ENCODE results near the gene TNS1.
A peak's percentile ranks its signal among the peaks of the same experiment; 100 is the strongest.

TNS1 gene

DNA sequence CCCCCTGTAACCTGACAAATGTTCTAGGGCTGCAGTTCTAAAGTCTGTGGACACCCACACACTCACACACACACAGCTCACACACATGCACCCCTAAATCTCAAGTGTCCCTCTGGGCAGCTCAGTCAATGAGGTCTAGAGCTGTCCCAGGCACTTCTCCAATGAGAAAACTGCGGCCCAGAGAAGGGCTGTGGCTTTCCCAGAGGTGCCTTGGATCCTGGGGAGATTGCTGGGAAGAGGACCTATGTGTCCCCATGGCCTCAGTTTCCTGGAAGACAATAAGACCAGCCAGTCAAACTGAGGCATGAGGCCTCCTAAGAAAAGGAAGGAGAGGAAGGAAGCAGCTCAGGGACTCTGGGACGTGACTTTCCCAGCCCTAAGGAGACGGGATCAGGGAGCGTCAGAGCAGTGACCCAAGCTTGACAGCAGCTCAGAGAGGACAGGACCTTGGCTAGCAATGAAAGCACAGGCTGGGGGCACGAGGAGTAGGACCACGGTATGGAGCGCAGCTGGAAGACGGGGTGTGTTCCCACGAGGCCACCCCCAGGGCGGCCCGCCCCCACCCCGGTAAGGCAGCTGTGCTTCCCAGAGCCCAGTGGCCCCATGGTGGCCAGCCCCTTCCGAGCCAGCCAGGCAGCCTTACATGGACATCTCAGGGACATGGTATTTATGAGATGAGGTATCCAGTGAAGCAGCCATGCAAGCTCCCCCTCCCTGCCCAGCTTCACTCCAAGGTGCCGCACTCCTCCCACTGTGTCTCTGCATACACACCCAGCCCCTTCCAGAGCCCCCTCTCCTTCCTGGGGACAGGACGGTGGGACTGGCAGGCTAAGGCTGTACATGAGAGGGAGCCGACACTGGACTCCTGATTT lies 46.0 kb downstream of the TNS1 start:
- DNase-seq (ENCODE audit: low spot score) = no peak

DNA sequence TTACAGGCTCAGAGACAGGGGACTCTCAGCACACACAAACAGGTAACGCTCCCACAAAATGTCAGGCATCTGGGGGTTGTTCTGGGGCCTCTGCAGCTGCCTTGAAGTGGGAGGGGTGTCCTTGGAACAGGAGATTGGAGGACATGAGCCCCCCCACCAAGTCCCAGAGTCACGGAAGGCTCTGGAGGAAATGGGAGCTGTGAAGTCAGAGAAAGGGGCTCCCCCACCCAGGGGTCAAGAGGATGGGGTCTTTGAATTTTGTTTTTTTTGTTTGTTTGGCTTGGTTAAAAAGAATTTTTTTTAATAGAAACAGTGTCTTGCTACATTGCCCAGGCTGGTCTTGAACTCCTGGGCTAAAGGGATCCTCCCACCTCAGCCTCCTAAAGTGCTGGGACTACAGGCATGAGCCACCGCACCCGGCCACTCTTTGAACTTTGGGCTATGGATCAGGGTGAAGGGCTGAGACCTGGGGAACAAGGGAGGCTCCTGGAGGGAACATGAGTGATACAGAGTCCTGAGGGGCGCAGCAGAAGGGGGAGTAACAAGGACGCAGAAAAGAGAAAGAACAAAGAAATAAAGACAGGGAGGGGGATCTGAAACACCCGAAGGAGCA lies 46.8 kb downstream of the TNS1 start:
- no peak for DNase-seq (ENCODE audit: low spot score)

DNA sequence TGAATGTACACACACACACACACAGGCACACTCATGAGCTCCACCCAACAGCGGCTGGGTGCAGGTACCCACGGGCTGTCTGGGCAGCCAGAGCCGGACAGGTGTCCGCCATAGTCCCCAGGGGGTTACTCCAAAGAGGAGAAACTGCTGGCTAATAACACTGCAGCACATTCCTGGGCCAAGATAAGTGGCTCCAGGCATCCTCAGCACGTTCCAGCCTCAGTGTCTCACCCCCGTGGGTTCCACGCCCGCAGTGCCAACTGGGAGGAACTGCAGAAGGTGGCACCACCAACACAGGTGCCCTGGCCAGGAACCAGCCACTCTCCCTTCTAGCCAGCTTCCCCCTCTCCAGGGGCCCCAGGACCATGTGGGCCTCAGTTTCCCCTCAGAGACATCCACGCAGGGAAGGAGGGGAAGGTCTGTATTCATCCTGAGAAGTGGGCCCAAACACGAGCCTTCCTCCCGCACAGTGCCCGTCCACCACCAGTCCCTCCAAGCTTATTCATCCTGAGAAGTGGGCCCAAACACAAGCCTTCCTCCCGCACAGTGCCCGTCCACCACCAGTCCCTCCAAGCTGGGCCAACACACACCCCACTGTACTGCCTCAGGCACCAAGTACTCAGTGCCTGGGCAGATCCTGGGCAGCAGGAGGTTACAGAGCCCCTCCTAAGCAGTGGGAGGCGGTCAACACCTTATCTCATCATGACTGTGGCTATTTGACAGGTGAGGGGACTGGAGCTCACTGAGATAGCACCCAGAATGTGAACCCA lies 47.6 kb downstream of the TNS1 start:
- no peak for DNase-seq (ENCODE audit: low spot score)

DNA sequence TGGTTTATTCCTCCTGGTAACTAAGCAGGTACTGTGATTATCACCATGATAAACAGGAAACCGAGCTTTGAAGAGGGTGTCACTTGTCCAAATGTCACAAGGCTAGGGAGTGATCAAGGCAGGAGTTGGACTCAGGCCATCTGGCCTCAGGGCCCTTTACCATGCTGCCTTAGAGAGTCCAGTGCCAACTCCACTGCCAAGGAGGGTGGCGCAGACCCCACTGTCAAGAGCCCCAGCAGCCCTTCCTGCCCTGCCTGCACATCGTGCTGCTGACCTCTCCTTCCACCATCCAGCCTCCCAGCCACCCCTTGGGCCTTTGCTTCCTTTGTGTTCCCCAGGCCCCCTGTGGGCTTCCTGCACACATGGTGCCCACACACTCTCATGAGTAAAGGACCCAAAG lies 48.3 kb downstream of the TNS1 start:
- no peak for DNase-seq (ENCODE audit: low spot score)

DNA sequence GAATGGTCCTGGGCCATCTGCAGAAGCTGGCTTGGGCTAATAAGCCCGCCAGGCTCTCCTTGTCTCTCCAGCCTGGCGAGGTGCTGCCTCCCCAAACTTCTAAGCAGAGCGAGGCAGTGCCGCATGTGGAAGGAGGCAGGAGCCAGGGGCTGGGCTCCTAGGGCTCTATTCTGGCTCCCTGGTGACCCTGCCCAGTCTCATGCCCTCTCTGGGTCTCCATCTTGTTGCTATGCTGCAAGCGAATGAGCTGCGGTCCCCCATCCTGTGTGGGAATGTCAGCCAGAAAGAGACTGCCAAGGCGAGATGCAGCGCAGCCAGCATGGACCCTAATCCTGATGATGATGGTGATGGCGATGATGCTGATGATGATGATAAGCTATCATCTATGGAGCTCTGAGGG lies 48.7 kb downstream of the TNS1 start:
- DNase-seq (ENCODE audit: low spot score) = no peak

DNA sequence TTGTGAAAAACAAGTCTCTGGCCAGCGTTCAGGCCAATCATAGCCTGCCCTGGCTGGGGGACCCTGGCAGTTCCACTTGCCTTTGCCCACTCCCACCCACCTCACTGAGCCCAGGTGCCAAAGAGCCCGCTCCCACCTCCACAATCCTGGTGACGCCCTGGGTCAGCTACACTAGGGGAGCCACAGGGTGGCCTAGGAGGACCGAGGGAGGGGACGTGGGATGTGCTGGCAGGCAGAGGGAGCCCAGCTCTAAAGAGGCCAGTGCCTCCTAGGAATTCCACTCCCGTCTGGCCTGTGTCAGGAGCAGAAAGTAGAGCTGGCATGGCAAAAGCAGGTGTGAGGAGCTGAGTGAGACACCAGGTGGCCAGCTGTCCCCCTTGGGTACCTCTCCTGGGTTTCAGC lies 49.3 kb downstream of the TNS1 start:
- DNase-seq (ENCODE audit: low spot score) = no peak

DNA sequence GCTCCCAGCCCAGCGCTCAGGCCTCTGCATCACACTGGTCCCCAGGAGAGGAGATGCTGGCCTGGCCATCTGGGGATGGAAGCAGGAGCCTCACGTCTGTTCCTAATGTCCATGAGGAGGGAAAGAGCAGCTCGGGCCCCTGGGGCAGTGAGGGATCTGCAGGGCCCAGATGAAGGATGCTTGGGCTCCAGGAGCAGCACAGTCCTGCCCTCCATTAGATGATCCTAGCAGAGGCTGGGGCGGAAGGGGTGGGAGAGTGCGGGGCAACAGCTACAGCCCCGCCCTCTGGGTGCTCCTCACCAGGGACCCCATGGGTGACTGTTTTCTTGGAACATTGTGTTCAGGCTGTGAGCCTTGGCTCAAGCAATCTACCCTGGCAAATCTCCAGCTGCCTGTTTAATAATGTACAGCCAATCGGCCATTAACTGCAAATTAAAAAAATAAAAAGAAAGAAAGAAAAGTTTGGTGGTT lies 49.7 kb downstream of the TNS1 start:
- no peak for DNase-seq (ENCODE audit: low spot score)

DNA sequence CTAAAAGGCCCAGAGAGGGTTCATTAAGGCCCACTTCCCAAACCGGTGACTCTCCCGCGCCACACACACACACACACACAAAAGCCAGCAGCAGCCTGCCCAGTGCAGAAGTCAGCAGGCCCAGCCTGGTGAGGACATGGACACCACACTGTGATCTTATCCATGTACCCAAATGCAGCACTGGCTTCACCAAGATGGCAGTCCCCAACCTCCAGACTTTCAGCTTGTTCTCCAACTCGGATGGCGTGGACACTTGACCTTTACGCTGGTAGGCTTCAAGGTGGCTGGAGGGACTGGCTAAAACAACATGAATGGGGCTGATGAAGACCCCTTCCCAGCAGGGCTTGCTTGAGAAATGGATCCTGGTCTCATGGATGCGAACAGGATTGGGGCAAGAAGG lies 50.4 kb downstream of the TNS1 start:
- DNase-seq (ENCODE audit: low spot score) = no peak

DNA sequence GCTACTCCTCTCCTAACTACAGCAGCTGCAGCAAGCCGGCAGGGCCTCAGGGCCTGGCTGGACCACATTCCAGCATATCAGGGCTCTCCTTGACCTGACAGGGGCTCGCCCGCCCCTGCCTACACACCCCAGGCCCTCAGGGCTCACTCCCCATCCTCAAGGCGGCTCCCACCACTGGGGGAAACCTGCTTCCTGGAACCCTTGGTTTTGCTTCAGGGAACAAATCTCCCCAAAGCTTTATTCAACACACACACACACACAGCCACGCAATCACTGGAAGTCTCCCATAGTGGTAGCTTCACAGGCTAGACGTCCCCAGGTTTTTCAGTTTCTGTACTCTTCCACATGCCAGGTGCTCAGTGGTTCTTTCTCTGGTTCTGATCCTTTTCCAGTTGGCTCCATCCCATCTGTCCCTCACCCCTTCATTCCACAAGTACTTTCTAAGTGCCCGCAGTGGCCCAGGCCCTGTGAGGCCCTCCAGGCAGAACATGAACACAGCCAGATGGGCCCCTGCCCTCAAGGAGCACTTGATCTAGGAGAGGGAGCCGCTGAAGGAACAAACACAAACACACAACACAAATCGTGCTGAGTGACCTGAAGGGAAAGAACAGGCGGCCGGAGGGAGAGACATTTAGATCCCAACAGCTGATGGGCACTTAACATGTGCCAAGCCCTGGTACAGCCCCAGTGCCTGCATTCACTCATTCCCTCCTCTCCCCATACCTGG lies 51.1 kb downstream of the TNS1 start:
- no peak for DNase-seq (ENCODE audit: low spot score)

DNA sequence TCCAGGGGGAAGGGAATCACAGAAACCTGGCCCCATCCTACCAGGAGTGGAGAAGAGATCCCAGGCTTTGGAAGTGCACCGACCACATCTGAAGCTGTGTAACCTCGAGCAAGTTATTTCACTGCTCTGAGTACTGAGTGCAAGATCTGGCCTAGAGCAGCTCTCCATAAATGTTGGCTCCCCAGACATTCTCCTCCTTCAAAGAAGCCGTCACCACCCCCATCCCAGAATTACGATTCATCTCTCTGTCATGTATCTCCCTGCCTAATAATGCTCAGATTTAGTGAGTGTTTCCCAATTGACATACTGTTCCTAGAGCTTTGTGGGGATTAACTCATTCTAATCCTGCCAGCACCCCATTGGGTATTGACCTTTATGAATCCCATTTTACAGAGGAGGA lies 51.7 kb downstream of the TNS1 start:
- no peak for DNase-seq (ENCODE audit: low spot score)

DNA sequence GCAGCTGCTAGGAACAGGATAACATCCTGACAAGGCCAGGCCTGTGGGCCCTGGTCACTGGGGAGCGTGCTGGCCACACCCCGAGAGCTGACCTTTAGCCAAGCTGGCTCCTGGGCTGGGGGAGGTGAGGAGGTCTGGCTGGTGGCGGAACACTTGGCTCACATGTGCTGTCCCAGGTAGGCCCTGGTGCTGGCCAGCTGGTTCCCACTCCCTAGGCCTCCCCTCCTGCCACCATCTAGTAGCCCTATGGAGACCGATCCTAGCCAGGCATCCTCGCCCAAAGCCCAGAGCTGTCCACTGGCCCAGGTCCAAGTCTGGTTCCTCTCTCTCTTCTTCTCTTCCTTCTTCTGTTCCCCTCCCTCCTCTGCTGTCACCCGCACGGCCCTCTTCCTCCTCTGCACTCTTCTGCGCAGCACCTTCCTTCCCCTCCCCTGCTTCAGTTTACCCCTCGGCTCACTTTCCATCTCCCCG lies 52.4 kb downstream of the TNS1 start:
- DNase-seq (ENCODE audit: low spot score) = no peak

DNA sequence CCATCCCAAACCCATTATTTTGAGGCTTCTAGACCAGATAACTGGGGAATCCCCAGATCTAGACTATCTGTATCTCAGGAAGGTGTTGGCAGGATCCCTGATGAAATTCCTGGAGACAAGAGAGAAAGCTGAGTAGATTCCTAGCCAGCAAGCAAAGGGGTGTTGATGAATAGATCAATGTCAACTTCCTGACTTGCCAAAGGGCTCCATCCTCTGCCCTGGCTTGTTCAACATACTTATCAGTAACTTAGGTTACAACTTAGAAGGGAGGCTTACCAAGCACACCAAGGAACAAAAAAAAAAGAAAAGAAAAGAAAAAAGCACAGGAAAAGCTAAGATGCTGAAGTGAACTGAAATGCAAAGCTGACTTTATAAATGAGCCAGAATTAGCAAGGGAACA lies 53.3 kb downstream of the TNS1 start:
- DNase-seq (ENCODE audit: low spot score) = no peak

DNA sequence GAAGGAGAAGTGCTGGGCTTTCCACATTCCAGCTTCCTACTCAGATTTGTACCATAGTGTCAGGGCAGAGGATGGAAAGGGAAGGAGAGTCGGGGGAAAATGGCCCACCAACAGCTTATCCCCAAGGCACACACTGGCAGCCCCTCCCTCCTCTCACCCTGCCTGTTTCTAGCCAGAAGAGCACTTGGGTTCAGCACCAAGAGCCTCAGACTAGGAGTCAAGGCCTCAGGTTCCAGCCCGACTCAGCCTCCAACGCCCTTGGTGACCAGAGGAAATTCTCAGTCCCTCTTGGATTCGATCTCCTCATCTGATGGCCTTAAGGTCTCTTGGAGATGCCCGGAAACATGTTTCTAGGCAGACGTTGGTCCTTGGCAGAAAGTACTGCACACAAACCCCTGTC lies 53.9 kb downstream of the TNS1 start:
- no peak for DNase-seq (ENCODE audit: low spot score)

DNA sequence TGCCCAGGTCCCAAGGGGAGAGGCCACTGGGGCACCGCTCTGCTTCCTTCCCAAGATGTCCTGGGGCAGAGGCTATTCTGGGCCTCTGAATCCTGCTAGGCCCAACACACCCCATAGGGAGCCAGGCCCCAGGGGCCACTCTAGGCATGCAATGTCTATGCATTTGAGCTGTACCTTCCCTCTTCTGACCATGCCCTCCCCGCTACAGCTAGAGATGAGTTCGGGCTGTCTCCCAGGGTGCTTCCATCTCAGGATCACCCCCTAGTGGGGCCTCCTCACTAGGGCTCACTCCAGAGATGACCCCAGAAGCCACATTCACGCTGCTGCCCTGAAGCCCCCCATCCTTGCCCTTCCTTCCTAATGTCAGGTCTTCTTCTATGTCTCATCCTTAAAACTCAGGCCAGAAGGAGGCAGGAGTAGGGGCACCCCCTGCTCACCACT lies 54.4 kb downstream of the TNS1 start:
- no peak for DNase-seq (ENCODE audit: low spot score)

DNA sequence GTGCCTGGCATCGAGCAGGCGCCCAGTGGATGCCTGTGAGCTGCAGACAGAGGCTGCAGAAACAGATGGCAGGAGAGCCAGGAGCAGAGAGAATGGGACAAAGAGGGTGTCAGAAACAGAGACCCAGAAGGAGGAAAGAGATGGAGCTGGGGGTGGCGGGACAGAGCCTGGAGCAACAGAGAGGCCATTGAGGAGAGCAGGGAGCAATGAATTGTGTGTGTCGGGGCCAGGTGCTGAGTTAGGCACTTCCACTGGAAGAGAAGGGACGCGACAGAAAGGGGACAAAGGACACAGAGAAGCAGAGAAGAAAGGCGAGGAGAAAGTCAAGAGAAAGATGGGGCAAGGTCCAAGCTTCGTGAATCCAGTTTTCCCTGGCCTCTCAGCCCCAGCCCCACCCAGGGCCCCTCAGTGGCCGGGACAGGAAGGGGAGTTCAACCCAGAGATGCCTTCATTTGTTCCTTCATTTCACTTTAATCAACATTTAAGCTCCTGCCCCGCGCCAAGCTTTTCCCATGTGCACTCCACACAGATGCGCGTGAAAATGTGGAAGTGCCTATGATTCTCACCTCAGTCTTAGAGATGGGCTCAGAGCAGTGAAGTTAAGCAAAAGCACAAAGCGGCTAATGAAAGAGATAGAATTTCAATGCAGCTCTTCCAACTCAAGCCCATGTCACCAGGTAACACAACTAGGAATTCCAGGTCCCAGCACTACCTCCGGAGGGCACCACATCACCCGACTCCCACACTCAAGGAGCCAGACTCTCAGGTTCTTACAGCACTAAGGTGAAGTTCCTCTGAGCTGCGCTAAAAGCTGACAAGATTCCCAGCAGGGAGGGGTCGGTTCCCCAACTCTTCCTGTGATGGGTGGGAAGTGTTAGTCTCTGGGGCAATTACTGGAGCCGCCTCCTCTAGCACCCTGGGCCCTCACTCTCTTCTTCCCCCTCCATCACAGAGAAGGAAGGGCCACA lies 55.1 kb downstream of the TNS1 start:
- no peak for DNase-seq (ENCODE audit: low spot score)

DNA sequence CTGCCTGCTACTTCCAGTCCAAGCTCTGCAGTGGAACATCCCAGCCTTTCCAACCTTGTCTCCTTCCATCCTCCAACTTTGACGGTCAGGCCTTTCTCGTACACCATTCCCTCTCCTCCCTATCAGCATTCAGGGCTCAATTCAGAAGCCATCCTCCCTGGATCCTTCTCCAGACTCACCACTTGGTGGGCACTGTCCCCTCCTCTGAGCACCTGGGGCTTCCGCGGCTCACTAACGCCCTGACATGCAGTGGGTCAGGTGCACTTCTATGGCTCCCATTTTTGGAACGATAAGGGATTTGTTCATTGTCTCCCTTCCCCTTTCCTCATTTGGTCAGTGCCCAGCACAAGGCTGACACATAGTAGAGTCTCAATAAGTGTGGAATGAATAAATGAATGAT lies 56.7 kb downstream of the TNS1 start:
- DNase-seq (ENCODE audit: low spot score) = no peak

DNA sequence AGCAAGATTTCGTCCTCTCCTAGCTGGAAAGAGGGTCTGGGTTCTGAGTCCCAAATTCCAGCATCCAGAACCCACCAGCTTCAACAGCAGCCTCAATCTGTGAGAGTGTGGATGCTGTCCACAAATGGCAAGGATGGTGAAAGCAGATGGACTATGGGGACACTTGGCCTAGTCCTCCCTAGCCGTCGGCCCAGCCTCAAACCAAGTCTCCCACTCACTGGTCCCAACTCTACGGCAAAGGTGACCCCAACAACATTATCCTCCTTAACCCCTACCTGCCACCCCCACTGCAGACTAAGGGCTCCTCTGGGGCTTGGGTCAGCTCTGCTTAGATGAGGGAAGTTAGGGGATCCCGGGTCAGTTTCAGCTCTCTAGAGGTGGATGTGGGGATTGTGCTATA lies 57.3 kb downstream of the TNS1 start:
- DNase-seq (ENCODE audit: low spot score) = no peak

DNA sequence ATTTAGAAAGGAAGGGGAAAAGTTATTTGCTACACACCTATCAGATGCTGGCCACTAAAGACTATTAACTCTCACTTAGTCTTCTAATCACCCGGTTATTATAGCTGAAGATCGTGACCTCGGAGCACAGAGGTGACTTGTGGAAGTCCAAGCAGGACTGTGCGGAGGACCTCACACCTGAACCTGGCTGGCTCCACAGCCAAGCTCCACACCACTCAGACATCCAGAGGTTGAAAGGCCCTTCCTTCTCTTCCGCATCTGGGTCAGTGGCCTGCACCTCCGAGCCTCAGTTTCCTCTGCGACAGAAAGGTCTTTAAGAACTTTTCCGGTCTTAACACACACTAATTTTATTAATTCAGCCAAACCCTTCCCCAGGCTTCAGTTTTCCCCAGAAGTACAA lies 57.9 kb downstream of the TNS1 start:
- no peak for DNase-seq (ENCODE audit: low spot score)

DNA sequence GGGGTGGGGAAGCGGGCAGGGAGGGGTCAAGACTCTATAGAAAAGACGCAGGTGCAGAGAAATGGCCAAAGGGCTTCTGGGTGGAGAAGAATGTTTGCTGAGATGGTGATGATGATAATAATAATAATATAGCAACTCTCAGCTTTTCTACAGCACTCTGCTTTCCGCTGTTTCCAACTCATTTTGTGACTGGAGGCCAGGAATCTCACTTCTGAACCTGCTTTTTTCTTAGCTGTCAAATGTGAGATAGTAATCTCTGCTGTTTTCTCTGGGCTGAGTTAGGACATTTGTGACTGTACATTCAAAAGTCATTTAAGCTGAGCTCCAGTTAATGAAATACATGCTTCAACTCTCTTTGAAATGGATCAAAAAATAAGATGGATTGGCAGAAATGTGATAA lies 58.4 kb downstream of the TNS1 start:
- no peak for DNase-seq (ENCODE audit: low spot score)

DNA sequence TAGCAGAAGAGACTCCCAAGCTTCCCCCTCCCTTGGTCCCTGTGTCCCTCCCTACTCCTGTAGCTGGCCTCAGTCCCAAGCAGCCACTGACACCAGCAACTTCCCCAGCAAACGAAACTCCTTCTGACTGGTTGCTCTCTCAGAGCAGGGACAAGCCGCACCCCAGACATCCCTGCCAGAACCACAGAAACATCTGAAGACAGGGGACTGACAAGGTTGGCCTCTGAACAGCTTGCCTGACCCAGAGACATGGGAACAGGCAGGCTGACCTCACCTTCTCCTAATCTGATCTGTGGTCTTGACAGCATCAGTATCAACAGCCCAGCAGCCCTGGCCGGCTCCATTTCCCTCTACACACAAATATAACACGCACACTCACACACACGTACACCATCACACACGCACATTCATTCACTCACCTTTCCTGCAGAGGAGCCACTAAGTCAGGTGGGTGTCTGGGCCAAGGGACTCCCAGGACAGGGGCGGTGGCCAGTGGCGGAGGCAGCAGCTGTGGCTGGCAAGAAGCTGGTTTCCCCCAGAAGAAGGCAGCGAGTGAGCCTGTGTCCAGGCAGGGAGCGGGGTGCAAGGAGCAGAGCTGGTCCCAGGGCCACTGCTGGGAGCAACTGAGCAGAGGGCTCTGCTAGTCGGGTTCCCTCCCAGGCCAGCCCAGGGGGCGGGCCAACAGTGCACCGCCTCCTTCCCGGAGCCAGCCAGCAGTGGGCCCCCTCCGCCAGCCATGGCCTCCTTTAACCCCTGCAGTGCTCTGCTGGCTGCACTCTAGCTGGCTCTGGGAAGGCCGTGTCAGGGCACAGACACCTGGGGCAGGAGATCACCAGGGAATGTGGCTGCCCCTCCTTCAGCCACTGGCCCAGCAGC lies 59.1 kb downstream of the TNS1 start:
- peak; percentile 96 for DNase-seq (ENCODE audit: low spot score)
